GM18517 (cell line): Measurements from ENCODE around the gene RXFP4.
"Not testable (repeated sequence)": the region's sequence is repeated elsewhere in the genome, so short reads cannot be mapped to it uniquely, and the experiment has no call there.

ENCODE experiments used
- ATAC-seq: cut with Tn5 transposase; IDR thresholded peaks from one replicate; pipeline ENCODE4 v1.9.1; 2021; ENCODE audit warnings: mild to moderate bottlenecking, moderate library complexity; ENCODE audit not compliant: unreplicated experiment

RXFP4 gene

GRCh38 chr1:155940993-155941844 is at the start of gene RXFP4:
RXFP4 (plus strand) TSS chr1:155941638; CDS start chr1:155941710, 72 bp downstream.
- no peak for ATAC-seq

GRCh38 chr1:155892796-155893195 is 48.6 kb upstream of the RXFP4 start:
- ATAC-seq: no peak

- no peak for ATAC-seq
These were observed 47.9 kb upstream of the RXFP4 start for GRCh38 chr1:155893389-155894142.

- not testable (repeated sequence) for ATAC-seq
These were observed 45.8 kb upstream of the RXFP4 start for GRCh38 chr1:155895617-155896016.

GRCh38 chr1:155896476-155896875 is 45.0 kb upstream of the RXFP4 start:
- not testable (repeated sequence) for ATAC-seq

GRCh38 chr1:155897746-155898145 is 43.7 kb upstream of the RXFP4 start:
- ATAC-seq: no peak

- no peak for ATAC-seq
These were observed 42.5 kb upstream of the RXFP4 start for GRCh38 chr1:155898888-155899287.

GRCh38 chr1:155899683-155900082 is 41.8 kb upstream of the RXFP4 start:
- no peak for ATAC-seq

- ATAC-seq: no peak
These were observed 41.3 kb upstream of the RXFP4 start for GRCh38 chr1:155900161-155900560.

GRCh38 chr1:155904261-155904660 is 37.2 kb upstream of the RXFP4 start:
- ATAC-seq: no peak

GRCh38 chr1:155909894-155910293 is 31.5 kb upstream of the RXFP4 start:
- ATAC-seq: no peak

- peak; percentile 20 for ATAC-seq
These were observed 30.8 kb upstream of the RXFP4 start for GRCh38 chr1:155910621-155911121.

GRCh38 chr1:155911156-155912055 is 30.0 kb upstream of the RXFP4 start, which contains the start of gene RIT1:
RIT1 (minus strand) TSS chr1:155911349; CDS start chr1:155910761, 588 bp downstream.
- ATAC-seq: peak; percentile 74

- ATAC-seq: peak; percentile 11
These were observed 29.3 kb upstream of the RXFP4 start for GRCh38 chr1:155912056-155912536.

GRCh38 chr1:155913969-155914757 is 27.3 kb upstream of the RXFP4 start:
- no peak for ATAC-seq

GRCh38 chr1:155918660-155919059 is 22.8 kb upstream of the RXFP4 start:
- ATAC-seq: no peak

- no peak for ATAC-seq
These were observed 21.6 kb upstream of the RXFP4 start for GRCh38 chr1:155919801-155920200.

GRCh38 chr1:155920717-155921116 is 20.7 kb upstream of the RXFP4 start:
- no peak for ATAC-seq

- ATAC-seq: no peak
These were observed 15.9 kb upstream of the RXFP4 start for GRCh38 chr1:155925506-155925905.

GRCh38 chr1:155929057-155929456 is 12.4 kb upstream of the RXFP4 start:
- no peak for ATAC-seq
